Kasumi-1 (cell line): ENCODE data around the gene SPG7.

ENCODE experiments used
- DNase-seq, 2 experiments: peaks; one replicate each; lab custom pipeline; 2025; lab: John Stamatoyannopoulos, UW

The SPG7 gene

DNA sequence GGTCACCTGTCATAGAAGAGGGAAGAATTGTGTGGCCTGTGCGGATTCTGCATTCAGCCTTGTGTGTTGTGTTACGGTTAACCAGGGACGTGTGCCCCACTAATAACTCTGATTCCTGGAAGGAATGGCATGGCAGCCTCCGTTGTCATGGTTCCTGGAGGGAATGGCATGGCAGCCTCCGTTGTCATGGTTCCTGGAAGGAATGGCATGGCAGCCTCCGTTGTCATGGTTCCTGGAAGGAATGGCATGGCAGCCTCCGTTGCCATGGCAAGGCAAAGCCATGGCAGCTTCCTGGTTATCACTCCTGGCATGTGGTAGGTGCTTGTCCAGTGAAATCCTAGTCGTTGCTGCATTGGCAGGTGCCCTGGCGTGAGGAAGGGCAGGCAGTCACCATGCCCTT lies 8.9 kb downstream of the SPG7 start:
- no peak for DNase-seq

DNA sequence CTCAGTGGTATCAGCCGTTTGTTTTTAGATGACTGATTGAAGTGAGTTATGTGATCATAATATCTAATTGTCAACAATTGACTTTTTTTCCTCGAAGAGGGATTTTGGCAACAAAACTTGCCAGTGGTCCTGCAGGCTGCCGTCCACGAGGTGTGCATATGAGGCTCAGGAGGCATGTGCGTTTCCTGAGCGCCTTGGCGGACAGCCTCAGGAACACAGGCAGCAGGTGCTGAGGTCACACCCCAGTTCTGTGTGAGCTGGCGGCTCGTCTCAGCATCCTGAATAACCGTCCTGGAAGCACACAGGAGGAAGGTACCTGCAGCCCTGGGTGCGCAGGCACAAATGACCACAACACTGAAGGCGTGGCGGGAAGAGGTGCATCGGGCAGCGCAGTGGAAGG lies 11.7 kb downstream of the SPG7 start:
- DNase-seq = no peak

DNA sequence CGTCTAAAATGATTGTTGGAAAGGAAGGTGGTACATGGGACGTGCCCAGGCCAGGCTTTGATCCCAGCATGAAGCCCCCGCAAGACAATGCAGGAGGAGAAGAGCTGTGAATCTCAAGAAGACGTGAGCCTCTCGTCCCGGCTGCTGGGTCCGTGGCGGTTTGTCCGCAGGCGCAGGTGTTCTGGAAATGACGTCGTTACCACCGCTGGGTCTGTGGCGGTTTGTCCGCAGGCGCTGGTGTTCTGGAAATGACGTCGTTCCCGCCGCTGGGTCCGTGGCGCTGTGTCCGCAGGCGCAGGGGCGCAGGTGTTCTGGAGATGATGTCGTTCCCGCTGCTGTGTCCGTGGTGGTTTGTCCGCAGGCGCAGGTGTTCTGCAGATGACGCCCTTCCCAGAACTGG lies 14.1 kb downstream of the SPG7 start:
- no peak for DNase-seq

DNA sequence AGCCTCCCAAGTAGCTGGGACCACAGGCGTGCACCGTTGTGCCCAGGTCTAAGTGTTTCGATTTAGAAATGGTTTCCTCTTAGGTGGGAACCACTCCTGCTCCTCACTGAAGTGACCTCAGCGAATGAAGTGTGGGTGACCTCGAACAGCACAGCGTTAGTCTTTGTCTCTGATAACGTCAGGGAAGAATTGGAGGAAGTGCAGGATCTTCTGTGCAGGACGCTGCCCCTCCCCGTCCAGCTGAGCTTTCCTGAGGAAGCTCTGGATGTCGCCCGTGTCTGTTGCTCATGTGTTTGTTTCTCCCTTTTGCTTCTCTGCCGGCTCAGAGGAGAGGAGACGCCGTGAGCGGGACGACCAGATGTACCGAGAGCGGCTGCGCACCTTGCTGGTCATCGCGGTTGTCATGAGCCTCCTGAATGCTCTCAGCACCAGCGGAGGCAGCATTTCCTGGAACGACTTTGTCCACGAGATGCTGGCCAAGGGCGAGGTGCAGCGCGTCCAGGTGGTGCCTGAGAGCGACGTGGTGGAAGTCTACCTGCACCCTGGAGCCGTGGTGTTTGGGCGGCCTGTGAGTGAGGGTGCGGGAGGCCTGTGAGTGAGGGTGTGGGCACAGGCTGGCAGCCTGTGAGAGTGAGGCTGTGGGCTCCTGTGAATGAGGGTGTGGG lies 15.6 kb downstream of the SPG7 start:
- no peak for DNase-seq

DNA sequence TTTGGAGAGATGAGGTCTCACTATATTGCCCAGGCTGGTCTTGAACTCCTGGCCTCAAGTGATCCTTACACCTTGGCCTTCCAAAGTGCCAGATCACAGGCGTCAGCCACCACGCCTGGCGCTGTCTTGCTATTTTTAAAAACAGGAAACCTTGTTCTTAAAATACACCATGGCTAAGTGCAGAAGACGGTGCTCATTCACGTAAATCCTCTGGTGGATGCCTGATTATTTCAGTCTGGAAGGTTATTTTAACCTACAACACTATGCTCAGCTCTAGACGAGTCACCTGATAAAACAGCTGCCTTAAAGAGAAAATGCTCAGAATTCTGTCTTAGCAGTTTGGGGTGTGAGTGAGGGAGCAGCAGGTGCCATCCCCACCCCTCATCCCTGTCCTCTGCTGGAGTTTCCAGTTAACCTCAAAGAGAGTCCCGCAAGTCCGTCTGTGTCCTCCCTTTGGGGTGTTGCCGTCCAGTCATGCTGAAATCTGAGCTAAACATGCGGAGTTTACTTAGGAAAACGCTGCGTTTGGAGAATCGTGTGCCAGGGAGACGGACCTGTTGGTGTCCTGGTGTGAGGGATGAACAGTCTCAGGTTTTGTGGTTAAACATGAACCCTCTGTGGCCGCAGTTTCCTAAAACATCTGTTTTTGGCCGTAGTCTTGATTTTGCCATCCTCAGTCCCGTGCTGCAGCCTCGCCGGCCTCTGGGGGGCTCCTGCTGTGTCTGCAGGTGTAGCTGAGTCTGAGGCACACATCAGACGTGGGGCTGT lies 17.1 kb downstream of the SPG7 start:
- peak; percentile 5 for DNase-seq

DNA sequence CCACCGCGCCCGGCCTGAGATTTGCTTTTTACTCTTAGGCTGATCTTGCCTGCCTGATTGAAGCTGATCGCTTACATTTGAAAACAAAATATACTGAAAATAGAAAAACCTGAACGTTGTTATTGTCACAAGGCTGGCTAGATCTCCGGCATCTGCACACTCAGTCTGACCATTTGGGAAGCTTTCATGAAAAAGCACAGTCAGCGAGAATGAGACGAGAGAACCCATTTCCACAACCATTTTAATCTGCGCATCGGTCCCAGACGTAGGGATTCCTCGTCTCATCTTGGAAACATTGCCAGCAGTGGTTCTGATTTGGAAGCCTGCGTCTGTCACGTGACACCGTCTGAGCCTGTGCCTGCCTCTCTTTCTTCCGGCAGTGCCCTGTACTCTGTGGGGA lies 20.9 kb downstream of the SPG7 start:
- DNase-seq = no peak

DNA sequence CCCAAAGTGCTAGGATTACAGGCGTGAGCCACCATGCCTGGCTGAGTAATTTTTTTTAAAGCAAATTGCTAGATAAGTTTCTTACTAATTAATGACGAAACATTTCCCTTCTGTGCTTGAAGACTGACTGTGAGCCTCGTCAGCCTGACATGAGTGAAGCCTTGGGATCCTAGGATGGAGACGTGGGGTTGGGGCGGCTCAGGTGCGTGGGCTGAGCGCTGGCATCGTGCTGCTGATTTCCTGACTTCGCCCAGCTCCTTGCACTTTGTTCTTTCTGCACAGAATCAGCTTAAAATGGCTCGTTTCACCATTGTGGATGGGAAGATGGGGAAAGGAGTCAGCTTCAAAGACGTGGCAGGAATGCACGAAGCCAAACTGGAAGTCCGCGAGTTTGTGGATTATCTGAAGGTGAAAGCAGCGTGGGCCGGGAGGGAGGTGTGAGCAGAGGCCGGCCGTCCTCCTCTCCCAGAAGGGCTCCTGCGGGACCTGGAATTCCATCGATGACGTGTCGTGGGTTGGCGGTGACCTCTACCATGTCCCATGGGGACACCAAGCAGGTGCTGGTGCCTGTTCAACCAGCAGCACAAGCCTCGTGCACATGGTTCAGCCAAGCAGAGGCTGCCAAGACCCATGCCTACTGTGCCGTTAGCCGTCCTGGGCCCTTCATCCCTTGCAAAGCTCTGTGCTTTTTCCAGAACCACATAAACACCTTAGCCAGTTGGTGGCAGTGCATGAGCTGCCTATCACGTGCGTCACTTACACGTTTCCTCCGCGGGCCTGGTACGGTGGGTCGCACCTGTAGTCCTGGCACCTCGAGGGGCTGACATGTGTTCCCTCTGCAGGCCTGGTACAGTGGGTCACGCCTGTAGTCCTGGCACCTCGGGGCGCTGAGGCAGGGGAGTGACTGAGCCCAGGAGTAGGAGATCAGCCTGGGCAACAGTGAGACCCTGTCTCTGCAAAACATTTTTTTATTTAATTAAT lies 22.5 kb downstream of the SPG7 start:
- no peak for DNase-seq

DNA sequence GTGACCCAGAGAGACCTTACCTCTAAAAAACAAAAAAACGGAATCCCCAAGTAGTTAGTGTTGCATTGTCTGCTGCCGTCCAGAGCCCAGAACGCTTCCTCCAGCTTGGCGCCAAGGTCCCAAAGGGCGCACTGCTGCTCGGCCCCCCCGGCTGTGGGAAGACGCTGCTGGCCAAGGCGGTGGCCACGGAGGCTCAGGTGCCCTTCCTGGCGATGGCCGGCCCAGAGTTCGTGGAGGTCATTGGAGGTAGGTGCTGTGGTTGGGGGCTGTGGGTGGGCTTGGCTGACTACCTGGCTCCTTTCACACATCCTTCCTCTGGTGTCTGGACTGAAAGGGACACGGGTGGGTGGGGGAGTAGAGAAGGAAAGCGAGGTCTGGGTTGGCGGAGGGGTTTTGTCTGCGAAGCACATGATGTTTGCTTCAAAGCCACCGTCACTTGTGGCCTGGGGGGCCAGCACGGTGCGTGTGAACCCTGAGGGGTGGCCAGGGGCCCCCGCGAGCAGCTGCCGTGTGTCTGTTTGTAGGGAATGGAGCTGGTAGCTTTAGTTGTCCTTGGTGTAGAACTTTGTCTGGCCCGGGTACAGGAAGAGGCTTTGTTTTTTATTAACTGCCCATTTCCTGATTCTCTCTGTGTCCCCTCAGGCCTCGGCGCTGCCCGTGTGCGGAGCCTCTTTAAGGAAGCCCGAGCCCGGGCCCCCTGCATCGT lies 23.8 kb downstream of the SPG7 start:
- DNase-seq = no peak

DNA sequence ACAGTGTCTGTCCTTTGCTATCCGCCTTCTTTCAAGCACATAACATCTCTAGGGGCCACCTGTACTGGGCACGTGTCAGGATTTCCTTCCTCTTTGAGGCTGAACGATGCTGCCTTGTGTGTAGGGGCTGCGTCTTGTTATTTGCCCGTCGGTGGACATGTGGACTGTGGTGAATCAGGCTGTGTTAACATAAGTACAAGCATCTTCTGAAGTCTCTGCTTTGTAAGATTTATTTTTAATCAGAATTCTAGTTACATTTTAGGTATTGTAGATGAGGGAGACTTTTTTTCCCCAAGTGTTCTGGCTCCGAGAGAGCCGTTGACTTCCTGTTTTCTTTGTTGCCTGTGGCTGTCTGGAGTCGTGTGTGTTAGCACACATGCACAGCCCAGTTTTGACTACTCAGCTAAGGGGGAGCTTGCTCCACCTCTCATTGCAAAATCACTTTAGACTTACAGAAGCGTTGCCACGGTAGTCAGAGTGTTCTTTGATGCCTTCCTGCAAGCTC lies 26.1 kb downstream of the SPG7 start:
- peak; percentile 97 for DNase-seq

DNA sequence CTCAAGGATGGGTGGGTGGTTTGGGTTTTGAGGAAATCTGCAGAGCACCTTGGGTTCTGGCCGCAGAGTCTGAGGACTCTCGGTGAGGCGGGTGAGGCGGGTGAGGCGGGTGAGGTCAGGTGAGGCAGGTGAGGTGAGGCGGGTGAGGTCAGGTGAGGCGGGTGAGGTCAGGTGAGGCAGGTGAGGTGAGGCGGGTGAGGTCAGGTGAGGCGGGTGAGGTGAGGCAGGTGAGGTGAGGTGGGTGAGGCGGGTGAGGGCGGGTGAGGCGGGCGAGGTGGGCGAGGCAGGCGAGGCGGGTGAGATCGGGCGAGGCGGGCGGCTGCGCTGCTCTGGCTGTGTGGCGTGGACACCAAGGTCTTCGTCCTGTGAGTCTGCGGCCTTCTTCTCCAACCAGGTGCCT lies 28.2 kb downstream of the SPG7 start:
- DNase-seq = no peak

DNA sequence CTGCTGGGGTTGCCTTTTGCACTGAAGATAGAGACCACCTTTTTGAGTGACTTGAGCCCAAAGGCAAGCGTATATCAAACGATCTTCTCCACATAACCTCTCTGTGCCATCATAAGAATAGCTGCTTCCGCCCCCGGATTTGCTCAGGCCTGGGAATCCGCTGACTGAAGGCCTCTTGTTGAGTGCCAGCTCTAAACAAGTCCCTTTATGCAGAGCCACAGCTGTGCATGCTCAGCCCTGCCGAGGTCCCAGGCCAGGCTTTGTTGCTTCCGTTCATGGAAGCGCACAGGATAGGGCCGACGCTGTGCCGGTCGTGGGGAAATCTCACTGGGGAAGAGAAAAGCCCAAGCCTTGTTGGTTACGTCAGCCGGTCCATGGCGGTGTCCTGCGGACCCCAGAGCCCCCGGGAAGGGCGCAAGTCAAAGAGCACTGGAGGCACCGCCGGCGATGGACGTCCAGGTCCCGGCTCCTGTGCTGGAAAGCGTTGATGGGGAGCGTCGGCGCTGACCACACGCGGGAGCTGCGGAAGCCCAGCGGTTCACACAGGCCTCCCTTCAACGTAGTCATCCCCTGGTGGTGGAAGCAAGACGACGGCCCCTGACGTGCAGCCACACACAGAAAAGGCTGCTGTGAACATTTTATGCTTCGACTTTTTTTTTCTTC lies 28.8 kb downstream of the SPG7 start:
- DNase-seq = no peak

DNA sequence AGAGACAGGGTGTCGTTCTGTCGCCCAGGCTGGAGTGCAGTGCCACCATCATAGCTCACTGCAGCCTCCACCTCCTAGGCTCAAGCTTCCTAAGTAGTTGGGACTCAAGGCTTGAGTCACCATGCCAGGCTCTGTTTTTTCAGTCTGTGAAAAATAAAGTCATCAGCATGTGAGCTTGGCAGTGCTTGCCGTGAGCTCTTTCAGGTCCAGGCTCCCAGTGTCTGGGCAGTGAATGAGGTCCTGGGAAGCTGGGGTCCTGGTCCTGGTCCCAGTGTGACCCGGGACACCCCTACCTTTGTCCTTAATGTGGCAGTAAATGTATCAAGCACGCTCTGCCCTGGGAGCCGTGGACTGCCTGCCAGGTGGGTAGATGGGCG lies 29.3 kb downstream of the SPG7 start:
- no peak for DNase-seq

DNA sequence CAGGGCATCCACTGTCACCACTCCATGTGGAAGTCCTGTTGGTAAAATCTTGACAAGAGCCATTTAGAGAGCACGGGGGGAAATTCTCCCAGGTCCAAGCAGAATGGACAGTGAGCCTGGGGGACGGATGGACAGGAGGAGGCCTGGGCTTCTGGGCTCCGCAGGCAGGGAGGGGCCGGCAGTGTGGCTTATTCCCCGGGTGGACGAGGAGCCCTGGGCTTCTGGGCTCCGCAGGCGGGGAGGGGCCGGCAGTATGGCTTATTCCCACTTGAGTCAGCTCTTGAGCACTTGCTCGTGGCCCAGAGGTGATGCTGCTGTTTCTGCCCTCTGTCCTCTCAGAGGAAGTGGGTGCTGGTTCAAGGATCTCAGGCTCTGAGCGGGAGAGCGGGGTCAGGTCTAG lies 30.1 kb downstream of the SPG7 start:
- DNase-seq = no peak

DNA sequence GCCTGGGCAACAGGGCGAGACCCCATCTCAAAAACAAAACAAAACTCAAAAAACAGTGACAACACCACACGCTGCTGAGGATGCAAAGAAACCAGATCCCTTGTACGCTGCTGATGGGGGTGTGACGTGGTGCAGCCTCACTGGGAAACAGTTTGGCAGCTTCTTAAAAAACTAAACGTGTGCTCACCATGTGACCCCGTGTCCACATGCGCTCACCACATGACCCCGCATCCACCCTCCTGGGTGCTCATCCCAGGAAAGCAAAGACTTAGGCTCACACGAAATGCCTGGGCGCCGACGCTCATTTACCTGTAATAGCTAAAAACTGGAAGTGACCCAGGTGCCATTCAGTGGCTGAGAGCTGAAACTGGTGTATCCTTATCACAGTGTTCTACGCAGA lies 32.4 kb downstream of the SPG7 start:
- DNase-seq = no peak

DNA sequence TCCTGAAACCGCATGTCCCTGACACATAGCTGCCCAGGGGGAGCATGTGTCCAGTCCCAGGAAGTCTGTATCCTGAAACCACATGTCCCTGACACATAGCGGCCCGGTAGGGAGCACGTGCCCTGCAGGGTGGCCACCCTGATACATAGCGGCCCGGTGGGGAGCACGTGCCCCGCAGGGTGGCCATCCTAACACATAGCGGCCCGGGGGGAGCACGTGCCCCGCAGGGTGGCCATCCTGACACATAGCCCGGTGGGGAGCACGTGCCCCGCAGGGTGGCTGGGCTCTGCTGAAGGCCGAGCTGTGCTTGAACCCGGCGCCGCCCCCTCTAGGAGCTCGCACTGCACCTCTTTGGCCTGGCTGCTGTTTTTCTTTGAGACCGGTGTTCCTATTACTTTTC lies 33.6 kb downstream of the SPG7 start:
- no peak for DNase-seq

DNA sequence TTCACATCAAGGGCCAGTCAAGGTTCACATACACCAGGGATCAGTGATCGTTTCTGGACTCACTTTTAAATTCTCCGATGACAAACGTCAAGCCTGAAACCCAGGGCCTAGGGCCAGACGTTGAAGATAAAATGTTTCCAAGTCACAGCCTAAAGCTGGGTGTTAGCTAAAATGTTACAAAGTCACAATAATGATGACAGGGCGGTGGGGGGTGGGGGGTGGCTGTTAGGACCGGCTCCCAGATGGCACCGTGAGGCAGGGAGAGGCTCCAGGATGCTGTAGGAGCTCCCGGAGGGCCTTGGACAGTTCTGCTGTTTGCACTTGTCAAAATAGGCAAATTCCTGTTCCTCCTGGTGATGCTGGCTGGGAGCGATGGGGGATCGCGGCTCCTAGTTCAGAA lies 35.9 kb downstream of the SPG7 start:
- no peak for DNase-seq

DNA sequence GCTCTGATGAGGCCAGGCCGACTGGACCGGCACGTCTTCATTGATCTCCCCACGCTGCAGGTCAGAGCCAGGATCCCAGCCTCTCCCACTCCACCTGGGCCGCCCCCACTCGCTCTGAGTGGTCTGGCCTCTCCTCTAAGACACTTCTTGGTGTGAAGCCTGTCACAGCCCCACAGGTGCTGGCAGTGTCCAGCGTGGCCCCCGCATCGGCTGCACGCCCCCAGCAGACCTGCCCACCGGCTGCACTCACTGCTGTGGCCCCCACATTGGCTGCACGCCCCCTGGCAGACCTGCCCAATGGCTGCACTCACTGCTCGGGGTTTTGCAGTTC lies 36.5 kb downstream of the SPG7 start:
- DNase-seq = no peak

DNA sequence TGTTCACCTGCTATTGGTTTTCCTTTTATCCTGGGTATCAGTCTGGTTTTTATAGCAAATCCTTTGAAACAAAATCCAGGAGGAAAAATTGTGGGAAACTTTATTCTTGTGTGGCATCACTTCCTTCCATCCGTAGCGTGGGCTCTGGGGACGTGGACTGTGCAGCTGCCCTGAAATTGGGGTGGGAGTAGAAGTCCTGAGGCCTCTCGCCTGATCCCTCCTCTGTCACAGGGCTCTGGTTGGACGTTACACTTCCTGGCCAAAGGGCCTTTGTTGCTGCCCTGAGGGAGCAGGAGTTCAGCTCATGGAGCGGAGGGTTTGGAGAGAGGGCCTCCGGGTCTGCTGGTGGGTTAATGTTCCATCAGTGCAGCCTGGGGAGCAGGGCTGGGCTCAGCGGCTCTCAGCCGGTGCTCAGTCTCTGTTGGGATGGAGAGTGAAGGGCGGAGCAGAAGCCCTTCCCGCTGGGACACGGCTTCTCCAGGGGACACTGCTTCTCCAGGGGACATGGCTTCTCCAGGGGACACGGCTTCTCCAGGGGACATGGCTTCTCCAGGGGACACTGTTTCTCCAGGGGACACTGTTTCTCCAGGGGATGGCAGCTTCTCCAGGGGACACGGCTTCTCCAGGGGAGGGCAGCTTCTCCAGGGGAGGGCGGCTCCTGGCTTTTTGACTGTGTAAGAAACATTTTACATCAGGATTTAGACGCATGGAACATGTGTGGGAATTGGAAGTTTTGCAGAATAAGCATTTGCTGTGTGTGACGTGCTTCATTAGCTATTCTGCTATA lies 37.0 kb downstream of the SPG7 start:
- DNase-seq = no peak

DNA sequence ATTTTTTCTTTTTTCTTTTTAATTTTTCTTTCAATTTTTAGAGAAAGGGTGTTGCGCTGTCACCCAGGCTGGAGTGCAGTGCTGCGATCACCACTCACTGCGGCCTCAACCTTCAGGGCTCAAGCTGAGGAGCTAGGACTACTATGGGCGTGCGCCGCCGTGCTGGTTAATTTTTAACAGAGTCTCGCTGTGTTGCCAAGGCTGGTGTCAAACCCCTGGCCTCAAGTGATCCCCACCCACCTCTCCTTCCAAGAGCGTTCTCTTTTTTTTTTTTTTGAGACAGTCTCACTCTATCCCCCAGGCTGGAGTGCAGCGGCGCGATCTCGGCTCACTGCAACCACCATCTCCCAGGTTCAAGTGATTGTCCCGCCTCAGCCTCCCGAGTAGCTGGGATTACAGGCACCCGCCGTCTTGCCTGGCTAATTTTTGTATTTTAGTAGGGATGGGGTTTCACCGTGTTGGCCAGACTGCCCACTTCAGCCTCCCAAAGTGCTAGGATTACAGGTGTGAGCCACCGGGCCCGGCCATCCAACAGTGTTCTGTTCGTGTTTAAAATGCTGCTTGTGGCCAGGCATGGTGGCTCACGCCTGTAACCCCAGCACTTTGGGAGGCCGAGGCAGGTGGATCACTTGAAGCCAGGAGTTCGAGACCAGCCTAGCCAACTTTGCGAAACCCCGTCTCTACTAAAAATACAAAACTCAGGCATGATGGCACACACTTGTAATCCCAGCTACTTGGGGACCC lies 37.8 kb downstream of the SPG7 start:
- no peak for DNase-seq

DNA sequence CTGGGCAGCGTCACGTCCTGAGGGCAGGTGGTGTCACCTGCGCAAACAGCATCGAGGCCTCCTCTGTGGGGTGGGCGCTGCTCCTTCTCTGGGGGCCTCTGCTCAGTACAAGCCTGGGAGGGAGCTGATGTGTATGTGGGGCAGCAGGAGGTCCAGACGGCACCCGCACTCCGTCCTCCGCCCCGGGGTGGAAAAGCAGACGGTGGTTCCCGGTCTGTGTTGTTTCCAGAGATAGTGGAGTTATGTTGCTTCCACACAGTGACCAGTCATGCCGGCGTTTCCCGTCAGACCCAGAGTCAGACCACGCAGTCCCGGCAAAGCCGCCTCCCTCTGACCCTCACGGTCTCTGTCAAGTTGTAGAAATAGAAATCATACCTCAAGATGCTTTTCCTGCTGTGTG lies 38.6 kb downstream of the SPG7 start:
- DNase-seq = no peak
